Breast epithelium (tissue), 4 donors: ENCODE results near the gene COL23A1. TPM values are rescaled to one million over a fixed set of nuclear protein-coding genes. Genes with fewer than 3 reads are reported as not detected.

Source experiments
- DNase-seq, 2 donors: peaks; one replicate each; pipeline ENCODE4 v3.0.0-alpha.2; 2019; ENCODE audit warnings: low spot score in 2 of 2
- H3K27ac ChIP-seq, 2 donors: fragments of 200-600 bp; sonication (generic) in 1 of 2; one replicate each; pipeline ENCODE4 v1.5.1; 2016 to 2019; ENCODE audit warnings: mild to moderate bottlenecking in 1 of 2
- H3K27me3 ChIP-seq, 2 donors: fragments of 200-600 bp; sonication (generic) in 1 of 2; one replicate each; pipeline versions ENCODE4 v1.5.1 to v1.6.0; 2017 to 2019; ENCODE audit warnings: control low read depth in 1 of 2, mild to moderate bottlenecking in 1 of 2
- H3K36me3 ChIP-seq: fragments of 200-600 bp; one replicate; pipeline ENCODE4 v1.5.1; 2019
- H3K4me1 ChIP-seq, 2 donors: fragments of 200-600 bp; sonication (generic); one replicate each; pipeline ENCODE4 v1.5.1; 2016 to 2019; ENCODE audit warnings: control low read depth in 1 of 2
- H3K4me3 ChIP-seq, 3 donors: fragments of 200-600 bp; sonication (generic); 1 replicate in 2 of 3; 2 replicates in 1 of 3; pipeline ENCODE4 v1.5.1; 2016 to 2019; ENCODE audit warnings: mild to moderate bottlenecking in 3 of 3, moderate library complexity in 2 of 3
- H3K9me3 ChIP-seq, 2 donors: fragments of 200-600 bp; sonication (generic) in 1 of 2; one replicate each; pipeline ENCODE4 v1.5.1; 2016 to 2019; ENCODE audit warnings: control low read depth in 1 of 2
- CTCF ChIP-seq, 3 donors: fragments of 450-650 bp; IDR thresholded peaks; one replicate each; pipeline ENCODE4 v1.5.1; 2016 to 2017; ENCODE audit warnings: antibody characterized with exemption in 3 of 3, mild to moderate bottlenecking in 3 of 3, moderate library complexity in 3 of 3
- POLR2A ChIP-seq: fragments of 450-650 bp; IDR thresholded peaks from one replicate; pipeline ENCODE4 v1.6.1; 2016; ENCODE audit warnings: antibody characterized with exemption, mild to moderate bottlenecking, moderate library complexity
- POLR2AphosphoS5 ChIP-seq, 3 donors: sonication (generic); formaldehyde crosslinking; IDR thresholded peaks; one replicate each; pipeline ENCODE4 v1.6.1; 2017; ENCODE audit warnings: antibody characterized with exemption in 3 of 3
- intact Hi-C: fragments of 100-400 bp; cut with DNase I; formaldehyde crosslinking; loops from one replicate; pipeline ENCODE4 v1.15.1; 2023; ENCODE audit warnings: low total_unique reads
- total RNA-seq, 3 donors: library from RNA; depleted of rRNA; stranded (reverse); fragments of >200 nt; gene quantifications; one replicate each; pipeline ENCODE4 v1.1.0, GENCODE V29; 2016

Gene COL23A1
- 1 to 10 TPM in 2 of 3 donors, under 1 TPM in 1; 0.32 to 3.3 (median 2.6) TPM for total RNA-seq

GRCh38 chr5:178590141-178590923, at the start of gene COL23A1:
COL23A1 (minus strand) TSS chr5:178590393.
- Histone ChIP-seq H3K27ac (no peak within 1 kb of the TSS), H3K27me3 (peaks cover 3 to 16% of the 10 kb centered on the region in 2 donors), H3K4me1 (peaks cover 0 to 10% of the 10 kb centered on the region in 2 donors), H3K36me3 (no peaks in the 10 kb centered on the region), H3K4me3 (peak within 1 kb of the TSS; percentile 41 to 80 (median 57)), H3K9me3 (peaks cover 5 to 11% of the 10 kb centered on the region in 2 donors)
- intact Hi-C loops: no loop called here
- peak in 1 of 2 donors; percentile 46 for DNase-seq
- TF ChIP-seq POLR2AphosphoS5 (IDR thresholded peaks at IDR 0.05) (no peak), CTCF (IDR thresholded peaks at IDR 0.05) (peak in 2 of 3 donors; percentile 24 to 54)

- no peak overlapping the region for H3K27ac ChIP-seq
- no peaks in the 10 kb centered on the region for H3K9me3 ChIP-seq
- no peaks in the 10 kb centered on the region for H3K27me3 ChIP-seq
- no peak for DNase-seq
- H3K4me1 ChIP-seq: peaks cover 0 to 4% of the 10 kb centered on the region in 2 donors
- H3K36me3 ChIP-seq: no peaks in the 10 kb centered on the region
- H3K4me3 ChIP-seq: no peak overlapping the region
- intact Hi-C loops: loop anchor here (5.0 kb wide), 1 partner anchor 95 kb away; no protein-coding TSS in a partner anchor
- no peak for TF ChIP-seq POLR2A
- TF ChIP-seq POLR2AphosphoS5 (IDR thresholded peaks at IDR 0.05): no peak
- TF ChIP-seq CTCF (IDR thresholded peaks at IDR 0.05): no peak
Measured at GRCh38 chr5:178637356-178638074, 47.3 kb upstream of the COL23A1 start.

- Histone ChIP-seq H3K9me3 (no peaks in the 10 kb centered on the region), H3K4me3 (no peak overlapping the region), H3K27me3 (no peaks in the 10 kb centered on the region), H3K4me1 (no peaks in the 10 kb centered on the region), H3K36me3 (no peaks in the 10 kb centered on the region), H3K27ac (no peak overlapping the region)
- intact Hi-C loops: no loop called here
- no peak for TF ChIP-seq CTCF (IDR thresholded peaks at IDR 0.05)
- no peak for TF ChIP-seq POLR2A
- TF ChIP-seq POLR2AphosphoS5 (IDR thresholded peaks at IDR 0.05): no peak
- no peak for DNase-seq
Measured at GRCh38 chr5:178632285-178632684, 42.1 kb upstream of the COL23A1 start.

GRCh38 chr5:178630951-178631350, 40.8 kb upstream of the COL23A1 start:
- intact Hi-C loops: no loop called here
- TF ChIP-seq POLR2AphosphoS5 (IDR thresholded peaks at IDR 0.05): no peak
- no peak for TF ChIP-seq POLR2A
- TF ChIP-seq CTCF (IDR thresholded peaks at IDR 0.05): no peak
- no peak for DNase-seq
- Histone ChIP-seq H3K27ac (no peak overlapping the region), H3K27me3 (no peaks in the 10 kb centered on the region), H3K4me1 (no peaks in the 10 kb centered on the region), H3K4me3 (no peak overlapping the region), H3K9me3 (no peaks in the 10 kb centered on the region), H3K36me3 (no peaks in the 10 kb centered on the region)

GRCh38 chr5:178630475-178630930, 40.3 kb upstream of the COL23A1 start:
- H3K9me3 ChIP-seq: no peaks in the 10 kb centered on the region
- H3K36me3 ChIP-seq: no peaks in the 10 kb centered on the region
- intact Hi-C loops: no loop called here
- TF ChIP-seq POLR2A: no peak
- TF ChIP-seq CTCF (IDR thresholded peaks at IDR 0.05): no peak
- TF ChIP-seq POLR2AphosphoS5 (IDR thresholded peaks at IDR 0.05): no peak
- no peak overlapping the region for H3K27ac ChIP-seq
- no peaks in the 10 kb centered on the region for H3K27me3 ChIP-seq
- H3K4me3 ChIP-seq: no peak overlapping the region
- DNase-seq: no peak
- no peaks in the 10 kb centered on the region for H3K4me1 ChIP-seq
